Right atrium auricular region (tissue), 2 donors: ENCODE results near the gene MAP2K2. TPM values are rescaled to one million over a fixed set of nuclear protein-coding genes. Genes with fewer than 3 reads are reported as not detected.
A peak's percentile ranks its signal among the peaks of the same experiment; 100 is the strongest.

Experiments used
- DNase-seq: peaks from one replicate; pipeline ENCODE4 v3.0.0-alpha.2; 2019; ENCODE audit warnings: low spot score
- H3K27ac ChIP-seq, 2 donors: fragments of 200-600 bp; sonication (generic); 1 replicate in 1 of 2; 2 replicates in 1 of 2; pipeline ENCODE4 v1.5.1; 2016 to 2019
- H3K27me3 ChIP-seq, 2 donors: fragments of 200-600 bp; sonication (generic); one replicate each; pipeline versions ENCODE4 v1.5.1 to v1.6.0; 2017 to 2019
- H3K36me3 ChIP-seq: fragments of 200-600 bp; sonication (generic); one replicate; pipeline ENCODE4 v1.5.1; 2016
- H3K4me1 ChIP-seq, 2 donors: fragments of 200-600 bp; sonication (generic); one replicate each; pipeline versions ENCODE4 v1.5.1 to v1.6.0; 2017 to 2019
- H3K4me3 ChIP-seq, 2 donors: fragments of 200-600 bp; sonication (generic); 1 replicate in 1 of 2; 2 replicates in 1 of 2; pipeline ENCODE4 v1.5.1; 2017 to 2019; ENCODE audit warnings: mild to moderate bottlenecking in 1 of 2, moderate library complexity in 1 of 2
- H3K9me3 ChIP-seq, 2 donors: fragments of 200-600 bp; sonication (generic); one replicate each; pipeline ENCODE4 v1.5.1; 2019
- total RNA-seq, 2 donors: library from RNA; depleted of rRNA; stranded (reverse); fragments of >200 nt; gene quantifications; one replicate each; pipeline ENCODE4 v1.1.0, GENCODE V29; 2016
- TF ChIP-seq, protein P1 (sequence below), 2 donors: fragments of 200-600 bp; sonication (generic); IDR thresholded peaks; one replicate each; pipeline ENCODE4 v1.5.1; 2019; ENCODE audit warnings: antibody characterized with exemption in 2 of 2

Gene MAP2K2
- total RNA-seq, 2 donors from 2014 or later = 82.2 to 97.4 TPM

DNA sequence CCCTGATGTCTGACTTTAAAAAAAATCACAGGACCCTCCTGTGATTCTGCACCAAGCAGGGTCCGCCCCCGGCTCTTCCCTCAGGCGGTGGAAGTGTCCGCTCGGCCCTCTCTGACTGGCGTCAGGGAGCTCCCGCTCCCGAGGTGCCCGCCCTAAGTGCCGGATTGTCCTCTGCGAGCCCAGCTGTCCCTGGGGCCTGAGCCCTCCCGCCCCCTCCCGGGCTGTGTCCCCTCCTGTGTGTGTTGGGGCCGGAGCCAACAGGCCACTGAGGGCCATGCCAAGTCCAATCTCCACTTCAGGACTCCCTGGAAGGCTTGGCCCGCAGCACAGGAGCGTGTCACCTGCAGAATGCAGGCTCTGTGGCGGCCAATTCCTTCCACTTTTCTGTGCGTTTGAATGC, 25.4 kb downstream of the MAP2K2 start:
- no peaks in the 10 kb centered on the region for H3K27me3 ChIP-seq
- TF ChIP-seq, protein P1, sequence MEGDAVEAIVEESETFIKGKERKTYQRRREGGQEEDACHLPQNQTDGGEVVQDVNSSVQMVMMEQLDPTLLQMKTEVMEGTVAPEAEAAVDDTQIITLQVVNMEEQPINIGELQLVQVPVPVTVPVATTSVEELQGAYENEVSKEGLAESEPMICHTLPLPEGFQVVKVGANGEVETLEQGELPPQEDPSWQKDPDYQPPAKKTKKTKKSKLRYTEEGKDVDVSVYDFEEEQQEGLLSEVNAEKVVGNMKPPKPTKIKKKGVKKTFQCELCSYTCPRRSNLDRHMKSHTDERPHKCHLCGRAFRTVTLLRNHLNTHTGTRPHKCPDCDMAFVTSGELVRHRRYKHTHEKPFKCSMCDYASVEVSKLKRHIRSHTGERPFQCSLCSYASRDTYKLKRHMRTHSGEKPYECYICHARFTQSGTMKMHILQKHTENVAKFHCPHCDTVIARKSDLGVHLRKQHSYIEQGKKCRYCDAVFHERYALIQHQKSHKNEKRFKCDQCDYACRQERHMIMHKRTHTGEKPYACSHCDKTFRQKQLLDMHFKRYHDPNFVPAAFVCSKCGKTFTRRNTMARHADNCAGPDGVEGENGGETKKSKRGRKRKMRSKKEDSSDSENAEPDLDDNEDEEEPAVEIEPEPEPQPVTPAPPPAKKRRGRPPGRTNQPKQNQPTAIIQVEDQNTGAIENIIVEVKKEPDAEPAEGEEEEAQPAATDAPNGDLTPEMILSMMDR (IDR thresholded peaks at IDR 0.05) = no peak
- H3K4me1 ChIP-seq = peaks cover 0 to 25% of the 10 kb centered on the region in 2 donors
- peaks cover 58% of the 10 kb centered on the region for H3K36me3 ChIP-seq
- H3K27ac ChIP-seq = peak overlapping the region; percentile 73 to 78
- DNase-seq = no peak
- H3K4me3 ChIP-seq = no peak overlapping the region
- no peaks in the 10 kb centered on the region for H3K9me3 ChIP-seq

DNA sequence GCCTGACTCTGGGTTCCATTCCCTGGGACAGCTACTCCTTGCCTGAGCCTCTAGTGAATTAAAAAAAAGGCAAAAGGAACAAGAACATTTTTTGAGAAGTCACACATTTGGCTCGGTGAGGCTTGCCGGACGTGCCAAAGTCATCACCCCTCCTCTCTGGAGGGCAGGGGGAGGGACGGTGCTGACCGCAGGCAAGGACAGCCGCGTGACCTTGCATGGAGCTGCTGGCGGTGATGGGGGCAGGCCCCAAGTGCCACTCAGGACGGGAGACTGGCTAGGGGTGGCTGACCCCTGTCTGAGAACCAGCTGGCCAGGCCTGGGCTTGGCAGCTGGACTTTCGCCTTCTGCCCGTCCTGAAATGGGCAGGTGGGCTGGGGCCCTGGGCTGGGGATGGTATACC, 26.4 kb downstream of the MAP2K2 start:
- peaks cover 0 to 25% of the 10 kb centered on the region in 2 donors for H3K4me1 ChIP-seq
- peak; percentile 62 for DNase-seq
- peaks cover 49% of the 10 kb centered on the region for H3K36me3 ChIP-seq

DNA sequence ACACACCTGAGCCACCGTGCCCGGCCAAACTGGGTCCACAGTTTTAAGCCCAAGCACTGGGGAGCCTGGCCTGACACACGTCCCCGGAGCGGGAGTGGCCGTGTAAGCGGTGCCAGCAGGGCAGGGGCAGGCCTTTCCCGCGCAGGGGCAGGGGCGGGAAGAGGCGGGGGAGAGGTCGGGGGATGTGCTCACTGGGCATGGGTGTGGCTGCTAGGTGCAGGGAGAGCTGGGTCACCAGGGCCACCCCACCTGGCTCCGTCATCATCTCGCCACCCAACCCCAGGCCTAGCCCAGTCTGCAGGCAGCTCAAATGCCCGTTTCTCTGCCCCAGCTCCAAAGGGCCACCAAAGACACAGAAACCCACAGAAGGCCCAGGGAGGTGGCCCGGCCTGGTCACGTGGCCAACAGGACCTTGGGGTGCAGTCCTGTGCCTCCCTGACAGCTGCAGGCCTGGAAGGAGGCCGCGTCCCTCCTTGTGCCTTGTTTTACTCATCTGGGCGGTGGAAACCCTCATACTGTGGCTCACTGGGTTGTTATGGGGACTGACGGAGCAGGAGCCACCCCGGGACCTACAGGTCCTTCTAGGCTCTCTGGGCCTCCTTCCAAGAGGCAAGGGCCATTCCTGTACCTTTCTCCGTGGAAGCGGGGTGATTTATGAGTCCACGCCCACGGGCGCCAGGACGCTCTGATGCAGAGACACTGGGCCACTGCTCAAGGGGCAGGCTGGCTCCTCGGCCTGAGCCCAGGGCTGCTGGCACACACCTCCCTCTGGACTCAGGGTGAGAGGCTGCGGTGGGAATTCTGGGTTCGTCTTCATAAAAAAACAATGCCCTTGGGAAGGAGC, 27.7 kb downstream of the MAP2K2 start:
- H3K27ac ChIP-seq = no peak overlapping the region
- H3K27me3 ChIP-seq = no peaks in the 10 kb centered on the region
- H3K36me3 ChIP-seq = peaks cover 44% of the 10 kb centered on the region

More for the DNA sequence above, 26.4 kb downstream of the MAP2K2 start:
- H3K4me3 ChIP-seq = no peak overlapping the region
- H3K9me3 ChIP-seq = no peaks in the 10 kb centered on the region
- TF ChIP-seq, protein P1 (IDR thresholded peaks at IDR 0.05) = no peak
- no peaks in the 10 kb centered on the region for H3K27me3 ChIP-seq
- H3K27ac ChIP-seq = peak overlapping the region; percentile 73 to 78

DNA sequence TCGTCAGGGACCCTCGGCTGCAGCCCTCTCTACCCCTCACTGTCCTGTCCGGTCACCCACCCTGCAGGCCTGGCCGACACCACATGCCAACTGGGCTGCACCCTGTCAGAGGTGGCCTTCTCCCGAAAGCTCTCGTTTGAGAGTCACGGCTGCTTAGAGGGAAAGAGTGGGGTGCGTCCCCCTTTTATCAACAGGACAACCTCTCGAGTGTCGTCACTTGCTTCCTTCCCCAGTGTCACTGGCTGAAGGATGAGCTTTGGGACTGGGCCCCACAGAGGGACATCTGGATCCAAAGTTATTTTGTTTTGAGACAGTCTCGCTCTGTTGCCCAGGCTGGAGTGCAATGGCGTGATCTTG, 28.5 kb downstream of the MAP2K2 start:
- Histone ChIP-seq H3K9me3 (no peaks in the 10 kb centered on the region), H3K36me3 (peaks cover 38% of the 10 kb centered on the region), H3K27me3 (no peaks in the 10 kb centered on the region), H3K27ac (no peak overlapping the region), H3K4me3 (no peak overlapping the region), H3K4me1 (peaks cover 0 to 25% of the 10 kb centered on the region in 2 donors)
- TF ChIP-seq, protein P1 (IDR thresholded peaks at IDR 0.05) = no peak
- no peak for DNase-seq

More for the DNA sequence above, 27.7 kb downstream of the MAP2K2 start:
- Histone ChIP-seq H3K4me3 (no peak overlapping the region), H3K9me3 (no peaks in the 10 kb centered on the region), H3K4me1 (peaks cover 0 to 25% of the 10 kb centered on the region in 2 donors)
- DNase-seq = no peak
- TF ChIP-seq, protein P1 (IDR thresholded peaks at IDR 0.05) = no peak

DNA sequence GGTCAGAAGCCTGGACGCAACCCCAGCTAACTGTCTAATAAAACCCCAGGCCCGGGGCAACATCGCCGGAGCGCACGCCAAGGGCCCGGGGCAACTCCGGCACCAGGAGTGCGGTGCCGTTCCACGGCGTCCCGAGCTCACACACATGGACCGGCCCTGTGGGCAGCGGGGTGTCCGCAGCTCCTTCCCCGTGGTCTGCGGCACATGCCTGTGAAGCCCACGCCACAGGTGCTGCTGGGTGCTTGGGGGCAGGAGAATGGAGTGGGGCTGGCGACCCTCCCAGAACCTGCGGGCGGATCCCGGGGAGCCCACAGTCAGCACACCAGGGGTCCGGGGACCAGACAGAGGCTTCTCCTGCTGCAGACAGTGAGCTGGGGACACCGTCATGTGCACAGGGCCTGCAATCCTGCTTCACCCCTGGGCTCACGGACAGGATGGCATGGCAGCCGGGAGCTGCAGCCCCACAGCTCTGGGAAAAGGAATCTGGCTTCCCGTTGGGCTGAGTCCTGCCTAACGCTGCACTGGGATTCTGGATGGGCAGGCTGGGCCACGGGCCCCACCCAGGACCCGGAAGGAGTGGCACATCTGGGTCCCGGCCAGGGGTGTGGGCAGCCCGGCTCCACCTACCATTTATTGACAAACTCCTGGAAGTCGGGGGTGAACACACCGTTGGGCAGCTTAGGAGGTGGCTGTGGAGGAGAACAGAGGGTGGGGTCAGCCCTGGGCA, 29.0 kb downstream of the MAP2K2 start:
- H3K36me3 ChIP-seq = peaks cover 41% of the 10 kb centered on the region
- H3K4me3 ChIP-seq = no peak overlapping the region
- no peaks in the 10 kb centered on the region for H3K9me3 ChIP-seq
- peaks cover 0 to 25% of the 10 kb centered on the region in 2 donors for H3K4me1 ChIP-seq
- DNase-seq = no peak
- no peaks in the 10 kb centered on the region for H3K27me3 ChIP-seq
- TF ChIP-seq, protein P1 (IDR thresholded peaks at IDR 0.05) = no peak
- no peak overlapping the region for H3K27ac ChIP-seq
